Endothelial cell (in vitro differentiated cells): ENCODE data around the gene TRAP1. TPM values are rescaled to one million over a fixed set of nuclear protein-coding genes. Genes with fewer than 3 reads are reported as not detected.

Experiments used
- DNase-seq: peaks from one replicate; pipeline ENCODE4 v3.0.0; 2021; ENCODE audit warnings: low spot score
- H3K27ac Mint-ChIP-seq: one replicate; pipeline ENCODE4 v1.8.0; 2021; ENCODE audit warnings: mixed read lengths, inconsistent platforms; ENCODE audit not compliant: unreplicated experiment
- H3K27me3 Mint-ChIP-seq: one replicate; pipeline ENCODE4 v1.8.0; 2021; ENCODE audit warnings: mild to moderate bottlenecking, moderate library complexity, mixed read lengths, inconsistent platforms; ENCODE audit not compliant: unreplicated experiment
- H3K36me3 Mint-ChIP-seq: one replicate; pipeline ENCODE4 v1.8.0; 2021; ENCODE audit warnings: mild to moderate bottlenecking, low read depth, mixed read lengths, inconsistent platforms; ENCODE audit not compliant: unreplicated experiment
- H3K4me1 Mint-ChIP-seq: one replicate; pipeline ENCODE4 v1.8.0; 2021; ENCODE audit warnings: mild to moderate bottlenecking, mixed read lengths, inconsistent platforms; ENCODE audit not compliant: unreplicated experiment
- H3K4me3 Mint-ChIP-seq: one replicate; pipeline ENCODE4 v1.8.0; 2021; ENCODE audit warnings: mild to moderate bottlenecking, mixed read lengths, inconsistent platforms; ENCODE audit not compliant: unreplicated experiment
- H3K9me3 Mint-ChIP-seq: one replicate; pipeline ENCODE4 v1.8.0; 2021; ENCODE audit warnings: mixed read lengths, inconsistent platforms; ENCODE audit not compliant: unreplicated experiment
- long read RNA-seq: library from polyadenylated mRNA; unstranded; transcript quantifications from one replicate; pipeline ENCODE4 v2.0.0, GENCODE V29; 2020; ENCODE audit not compliant: unreplicated experiment
- total RNA-seq: library from RNA; stranded (reverse); fragmentation: NEBNext Ultra II Directional; extraction: Animal tissue kit (Norgen Biotek cat#: 25700); gene quantifications from one replicate; pipeline ENCODE4 v1.2.1, GENCODE V29; 2021; ENCODE audit not compliant: unreplicated experiment
- TF ChIP-seq, protein P1 (sequence below): fragments of 200-600 bp; sonication (generic); IDR thresholded peaks from one replicate; pipeline ENCODE4 v1.5.0; 2021; ENCODE audit warnings: antibody characterized with exemption; ENCODE audit not compliant: unreplicated experiment

TRAP1 gene
- total RNA-seq = 104 TPM
- long read RNA-seq, transcript TRAP1-201 (18 exons, 2,296 nt) = major isoform, 108 of 129 reads
- long read RNA-seq, partial matches to known transcripts = 5 of 129 reads
- long read RNA-seq, other reads (novel, unspliced or antisense) = 15 of 129 reads

DNA sequence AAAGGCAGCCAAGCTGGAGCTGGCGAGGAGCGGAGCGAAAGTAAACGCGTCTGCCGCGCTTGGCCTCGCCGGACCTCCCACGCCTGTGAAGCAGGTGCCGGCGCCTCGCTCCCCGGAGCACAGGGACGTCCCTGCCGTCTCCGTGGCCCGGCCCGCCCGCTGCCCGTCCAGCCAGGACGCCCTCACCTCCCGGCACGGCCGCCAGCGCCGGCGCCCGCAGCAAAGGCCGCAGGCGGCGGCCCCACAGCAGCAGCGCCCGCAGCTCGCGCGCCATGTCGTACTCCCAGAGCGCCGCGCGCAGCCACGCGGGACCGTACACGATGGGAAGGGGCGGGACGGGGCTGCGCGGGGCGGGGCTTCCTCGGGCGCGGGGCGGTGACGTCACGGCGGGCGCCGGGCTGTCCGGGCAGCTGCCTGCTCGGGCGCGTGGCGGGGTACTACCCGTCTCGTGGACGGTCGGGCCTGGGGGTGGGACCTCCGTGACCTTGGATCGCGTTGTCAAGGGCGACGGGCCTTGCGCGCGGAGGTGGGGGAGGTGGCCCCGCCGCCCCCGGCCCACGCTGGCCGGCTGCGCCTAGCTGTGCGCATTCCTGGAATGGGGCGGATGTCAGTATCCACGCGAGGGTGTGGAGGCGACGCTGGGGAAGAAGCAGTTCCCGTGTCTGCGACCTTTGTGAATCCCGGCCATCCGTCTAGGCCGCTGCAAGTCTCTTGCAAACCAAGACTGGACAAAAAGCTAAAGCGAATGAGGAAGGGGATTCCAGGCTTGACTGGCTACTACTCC, at the start of gene TRAP1:
Gene TRAP1 (minus strand): TSS at position 290 of the 784 bp plus-strand sequence. CDS start 16 bp downstream, at position 274.
- peaks cover 3% of the 10 kb centered on the region for H3K36me3 Mint-ChIP-seq

DNA sequence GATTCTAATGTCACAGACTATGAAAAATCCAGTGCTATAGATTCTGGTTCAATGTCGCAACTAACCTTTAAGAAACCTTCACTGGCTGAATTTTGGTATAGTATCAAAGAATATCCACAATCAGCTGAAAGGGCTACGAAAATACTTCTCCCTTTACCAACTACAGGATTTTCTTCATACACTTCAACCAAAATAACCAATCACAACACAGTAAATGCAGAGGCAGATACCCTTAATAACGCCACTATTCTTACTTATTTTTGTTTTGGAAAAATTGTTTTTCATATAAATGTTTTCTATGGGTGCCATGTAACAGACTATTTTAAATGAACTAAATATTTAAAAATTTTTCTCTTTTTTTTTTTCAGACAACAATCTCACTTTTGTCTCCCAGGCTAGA, 48.9 kb upstream of the TRAP1 start:
- no peak overlapping the region for H3K27ac Mint-ChIP-seq
- no peak overlapping the region for H3K4me3 Mint-ChIP-seq
- TF ChIP-seq, protein P1, sequence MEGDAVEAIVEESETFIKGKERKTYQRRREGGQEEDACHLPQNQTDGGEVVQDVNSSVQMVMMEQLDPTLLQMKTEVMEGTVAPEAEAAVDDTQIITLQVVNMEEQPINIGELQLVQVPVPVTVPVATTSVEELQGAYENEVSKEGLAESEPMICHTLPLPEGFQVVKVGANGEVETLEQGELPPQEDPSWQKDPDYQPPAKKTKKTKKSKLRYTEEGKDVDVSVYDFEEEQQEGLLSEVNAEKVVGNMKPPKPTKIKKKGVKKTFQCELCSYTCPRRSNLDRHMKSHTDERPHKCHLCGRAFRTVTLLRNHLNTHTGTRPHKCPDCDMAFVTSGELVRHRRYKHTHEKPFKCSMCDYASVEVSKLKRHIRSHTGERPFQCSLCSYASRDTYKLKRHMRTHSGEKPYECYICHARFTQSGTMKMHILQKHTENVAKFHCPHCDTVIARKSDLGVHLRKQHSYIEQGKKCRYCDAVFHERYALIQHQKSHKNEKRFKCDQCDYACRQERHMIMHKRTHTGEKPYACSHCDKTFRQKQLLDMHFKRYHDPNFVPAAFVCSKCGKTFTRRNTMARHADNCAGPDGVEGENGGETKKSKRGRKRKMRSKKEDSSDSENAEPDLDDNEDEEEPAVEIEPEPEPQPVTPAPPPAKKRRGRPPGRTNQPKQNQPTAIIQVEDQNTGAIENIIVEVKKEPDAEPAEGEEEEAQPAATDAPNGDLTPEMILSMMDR = no peak
- no peaks in the 10 kb centered on the region for H3K4me1 Mint-ChIP-seq
- peaks cover 19% of the 10 kb centered on the region for H3K36me3 Mint-ChIP-seq
- H3K9me3 Mint-ChIP-seq = no peaks in the 10 kb centered on the region
- DNase-seq = no peak
- peaks cover 6% of the 10 kb centered on the region for H3K27me3 Mint-ChIP-seq

More for the DNA sequence above, at the start of gene TRAP1:
- H3K4me3 Mint-ChIP-seq = peak within 1 kb of the TSS; percentile 96
- H3K4me1 Mint-ChIP-seq = peaks cover 27% of the 10 kb centered on the region
- TF ChIP-seq, protein P1 = no peak
- H3K27me3 Mint-ChIP-seq = peaks cover 7% of the 10 kb centered on the region
- no peaks in the 10 kb centered on the region for H3K9me3 Mint-ChIP-seq
- DNase-seq = peak; percentile 88
- H3K27ac Mint-ChIP-seq = peak within 1 kb of the TSS; percentile 70

DNA sequence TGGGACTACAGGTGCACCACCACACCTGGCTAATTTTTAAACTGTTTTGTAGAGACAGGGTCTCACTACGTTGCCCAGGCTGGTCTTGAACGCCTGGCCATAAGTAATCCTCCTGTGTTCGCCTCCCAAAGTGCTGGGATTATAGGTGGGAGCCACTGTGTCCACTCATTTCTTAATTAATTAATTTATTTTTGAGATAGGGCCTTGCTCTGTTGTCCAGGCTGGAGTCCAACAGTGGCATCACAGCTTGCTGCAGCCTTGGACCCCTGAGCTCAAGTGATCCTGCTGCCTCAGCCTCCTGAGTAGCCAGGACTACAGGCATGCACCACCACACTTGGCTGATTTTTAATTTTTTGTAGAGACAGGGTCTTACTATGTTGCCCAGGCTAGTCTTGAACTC, 47.1 kb upstream of the TRAP1 start:
- no peak overlapping the region for H3K4me3 Mint-ChIP-seq
- peaks cover 15% of the 10 kb centered on the region for H3K36me3 Mint-ChIP-seq
- TF ChIP-seq, protein P1 = no peak
- peaks cover 3% of the 10 kb centered on the region for H3K27me3 Mint-ChIP-seq
- H3K27ac Mint-ChIP-seq = no peak overlapping the region
- DNase-seq = no peak
- no peaks in the 10 kb centered on the region for H3K9me3 Mint-ChIP-seq
- H3K4me1 Mint-ChIP-seq = no peaks in the 10 kb centered on the region

DNA sequence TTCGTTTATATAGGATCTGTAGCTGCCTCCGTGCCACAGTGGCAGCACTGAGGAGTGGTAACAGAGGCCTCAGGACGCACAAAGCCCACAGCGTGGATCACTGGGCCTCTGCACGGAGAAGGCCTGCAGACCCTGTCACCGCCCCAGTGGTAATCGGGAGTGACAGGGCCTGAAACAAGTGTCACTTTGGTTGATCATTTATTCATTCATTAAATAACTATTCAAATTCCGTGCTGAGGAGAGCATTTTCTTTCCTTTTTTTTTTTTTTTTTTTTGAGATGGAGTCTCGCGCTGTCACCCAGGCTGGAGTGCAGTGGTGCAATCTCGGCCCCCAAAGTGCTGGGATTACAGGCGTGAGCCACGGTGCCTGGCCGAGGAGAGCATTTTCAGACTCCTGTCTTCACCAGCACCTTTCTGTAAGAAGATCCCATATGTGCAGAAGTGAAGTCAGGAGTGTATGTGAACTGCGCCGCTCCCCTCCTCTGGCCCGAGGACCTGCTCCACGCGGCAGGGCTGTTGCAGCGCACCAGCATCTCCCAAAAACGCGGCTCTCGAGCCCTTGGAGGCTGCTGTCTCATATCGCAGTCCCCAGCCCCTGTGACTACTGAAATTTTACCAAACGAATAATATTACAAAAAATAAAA, 44.9 kb upstream of the TRAP1 start:
- H3K36me3 Mint-ChIP-seq = peaks cover 16% of the 10 kb centered on the region

More for the DNA sequence above, 44.9 kb upstream of the TRAP1 start:
- no peak overlapping the region for H3K4me3 Mint-ChIP-seq
- no peaks in the 10 kb centered on the region for H3K9me3 Mint-ChIP-seq
- no peaks in the 10 kb centered on the region for H3K4me1 Mint-ChIP-seq
- H3K27ac Mint-ChIP-seq = no peak overlapping the region
- DNase-seq = no peak
- TF ChIP-seq, protein P1 = no peak
- peaks cover 3% of the 10 kb centered on the region for H3K27me3 Mint-ChIP-seq
